Osteoblast (primary cell): ENCODE data around the gene BATF. TPM values are rescaled to one million over a fixed set of nuclear protein-coding genes. Genes with fewer than 3 reads are reported as not detected.

ENCODE experiments used
- DNase-seq: peaks from one replicate; pipeline ENCODE4 v3.0.0; 2011; ENCODE audit warnings: low spot score, mixed read lengths; ENCODE audit not compliant: insufficient read length; ENCODE audit errors: missing footprints
- H2AFZ ChIP-seq: 2 replicates; pipeline ENCODE4 v1.6.0; 2011; ENCODE audit warnings: mild to moderate bottlenecking, low read length
- H3K27ac ChIP-seq: 2 replicates; pipeline ENCODE4 v1.5.1; 2011; ENCODE audit warnings: mild to moderate bottlenecking, low read depth, low read length, moderate library complexity
- H3K27me3 ChIP-seq: 2 replicates; pipeline ENCODE4 v1.6.0; 2012; ENCODE audit warnings: mild to moderate bottlenecking, control low read depth, inconsistent platforms, low read length, moderate library complexity; ENCODE audit not compliant: insufficient read depth
- H3K36me3 ChIP-seq: 2 replicates; pipeline ENCODE4 v1.5.1; 2011; ENCODE audit warnings: mild to moderate bottlenecking, low read length, control low read depth, moderate library complexity; ENCODE audit not compliant: insufficient read depth
- H3K4me1 ChIP-seq: 2 replicates; pipeline ENCODE4 v1.5.1; 2011; ENCODE audit warnings: mild to moderate bottlenecking, low read length, control low read depth, moderate library complexity; ENCODE audit not compliant: insufficient read depth
- H3K4me2 ChIP-seq: 2 replicates; pipeline ENCODE4 v1.6.0; 2011; ENCODE audit warnings: mild to moderate bottlenecking, low read length; ENCODE audit not compliant: insufficient read depth
- H3K4me3 ChIP-seq: fragments of 200-600 bp; sonication (generic); 3 replicates; pipeline ENCODE4 v1.5.1; 2012; ENCODE audit warnings: mild to moderate bottlenecking, low read length, inconsistent platforms; ENCODE audit not compliant: insufficient read depth
- H3K79me2 ChIP-seq: 2 replicates; pipeline ENCODE4 v1.6.0; 2012; ENCODE audit warnings: mild to moderate bottlenecking, low read length, control low read depth, inconsistent platforms; ENCODE audit not compliant: insufficient read depth
- H3K9me3 ChIP-seq: 2 replicates; pipeline ENCODE4 v1.5.1; 2011; ENCODE audit warnings: low read depth, low read length, control low read depth
- H4K20me1 ChIP-seq: 2 replicates; pipeline ENCODE4 v1.6.0; 2012; ENCODE audit warnings: mild to moderate bottlenecking, low read length, control low read depth; ENCODE audit not compliant: insufficient read depth
- CTCF ChIP-seq: IDR thresholded peaks from 2 replicates; pipeline ENCODE4 v1.5.1; 2011; ENCODE audit warnings: mild to moderate bottlenecking, low read depth, low read length, moderate library complexity; ENCODE audit errors: extremely low read depth
- total RNA-seq: library from RNA; depleted of rRNA; stranded (reverse); fragments of >200 nt; gene quantifications from 2 replicates; pipeline ENCODE4 v1.2.3, GENCODE V29; 2012

BATF gene
- total RNA-seq, 1 donor = 0.72 TPM

GRCh38 chr14:75579882-75580281 lies 57.6 kb downstream of the BATF start:
- Histone ChIP-seq H3K27me3 (peaks cover 5% of the 10 kb centered on the region), H3K9me3 (no peaks in the 10 kb centered on the region), H3K79me2 (no peaks in the 10 kb centered on the region), H3K4me2 (peak overlapping the region; percentile 92), H3K4me1 (peaks cover 12% of the 10 kb centered on the region), H4K20me1 (no peaks in the 10 kb centered on the region), H3K4me3 (no peak overlapping the region), H2AFZ (no peak overlapping the region), H3K27ac (no peak overlapping the region), H3K36me3 (no peaks in the 10 kb centered on the region)
- TF ChIP-seq CTCF = no peak
- no peak for DNase-seq

DNA sequence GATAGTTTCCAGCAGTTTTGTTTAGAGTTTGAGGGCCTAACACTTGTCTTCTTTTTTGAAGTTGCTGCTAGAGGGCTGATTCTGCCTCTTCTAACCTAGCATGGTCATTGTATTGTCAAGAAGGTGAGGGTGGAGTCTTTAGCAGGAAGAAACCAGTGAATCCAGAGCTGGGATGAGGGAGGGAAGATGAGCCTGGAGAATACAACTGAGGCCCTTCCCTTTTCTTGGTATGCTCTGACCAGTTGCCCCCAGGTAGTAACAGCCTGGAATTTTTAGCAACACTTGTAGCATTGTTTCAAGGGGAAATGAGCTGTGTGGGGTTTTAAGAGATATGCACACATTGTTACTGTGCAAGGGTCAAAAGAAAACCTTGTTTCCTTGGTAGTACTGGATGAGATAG lies 65.1 kb downstream of the BATF start:
- no peaks in the 10 kb centered on the region for H3K79me2 ChIP-seq
- no peak for TF ChIP-seq CTCF
- H3K9me3 ChIP-seq = peaks cover 1% of the 10 kb centered on the region
- H3K4me3 ChIP-seq = no peak overlapping the region
- no peaks in the 10 kb centered on the region for H3K27me3 ChIP-seq
- no peaks in the 10 kb centered on the region for H3K36me3 ChIP-seq
- H4K20me1 ChIP-seq = no peaks in the 10 kb centered on the region
- H3K27ac ChIP-seq = no peak overlapping the region
- no peak for DNase-seq
- no peak overlapping the region for H2AFZ ChIP-seq
- no peaks in the 10 kb centered on the region for H3K4me1 ChIP-seq
- H3K4me2 ChIP-seq = no peak overlapping the region

GRCh38 chr14:75589931-75590330 lies 67.7 kb downstream of the BATF start:
- Histone ChIP-seq H3K79me2 (no peaks in the 10 kb centered on the region), H3K4me2 (no peak overlapping the region), H3K4me1 (no peaks in the 10 kb centered on the region), H3K4me3 (no peak overlapping the region), H4K20me1 (no peaks in the 10 kb centered on the region), H3K27me3 (no peaks in the 10 kb centered on the region), H3K36me3 (no peaks in the 10 kb centered on the region), H2AFZ (no peak overlapping the region), H3K27ac (no peak overlapping the region), H3K9me3 (peaks cover 1% of the 10 kb centered on the region)
- DNase-seq = no peak
- TF ChIP-seq CTCF = no peak

DNA sequence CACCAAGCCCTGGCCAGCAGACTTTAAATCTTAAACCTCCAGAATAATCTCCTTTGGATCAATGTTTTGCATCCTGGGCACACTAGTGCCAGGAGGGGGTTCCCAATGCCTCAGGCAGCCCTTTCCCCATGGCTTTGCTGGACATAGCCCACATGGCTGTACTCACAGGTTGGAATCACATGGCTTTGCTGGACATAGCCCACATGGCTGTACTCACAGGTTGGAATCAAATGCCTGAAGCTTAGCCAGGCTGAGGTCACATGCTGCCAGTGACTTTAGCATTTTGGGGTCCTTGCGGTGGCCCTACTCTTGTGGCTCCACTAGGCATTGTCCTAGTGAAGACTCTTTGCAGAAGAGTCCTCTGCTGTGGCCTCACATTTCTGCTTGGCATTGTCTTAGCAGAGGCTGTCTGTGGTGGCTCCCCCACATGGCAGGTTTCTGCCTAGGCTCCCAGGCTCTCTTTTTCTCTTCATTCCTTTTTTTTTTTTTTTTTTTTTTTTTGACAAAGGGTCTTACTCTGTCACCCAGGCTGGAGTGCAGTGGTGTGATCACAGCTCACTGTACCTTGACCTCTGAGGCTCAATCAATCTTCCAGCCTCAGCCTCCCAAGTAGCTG lies 69.2 kb downstream of the BATF start:
- Histone ChIP-seq H3K4me2 (no peak overlapping the region), H2AFZ (no peak overlapping the region)
- no peak for TF ChIP-seq CTCF

More for the DNA sequence above, 69.2 kb downstream of the BATF start:
- Histone ChIP-seq H4K20me1 (no peaks in the 10 kb centered on the region), H3K4me1 (no peaks in the 10 kb centered on the region), H3K27me3 (no peaks in the 10 kb centered on the region), H3K27ac (no peak overlapping the region), H3K36me3 (no peaks in the 10 kb centered on the region), H3K9me3 (peaks cover 1% of the 10 kb centered on the region), H3K79me2 (no peaks in the 10 kb centered on the region), H3K4me3 (no peak overlapping the region)
- no peak for DNase-seq
